GM18868 (cell line): ENCODE results near the gene FGR.
"Not testable (repeated sequence)": the region's sequence is repeated elsewhere in the genome, so short reads cannot be mapped to it uniquely, and the experiment has no call there.

Experiments
- ATAC-seq: cut with Tn5 transposase; IDR thresholded peaks from one replicate; pipeline ENCODE4 v1.9.1; 2021; ENCODE audit warnings: mild to moderate bottlenecking, moderate library complexity; ENCODE audit not compliant: unreplicated experiment

Gene FGR

DNA sequence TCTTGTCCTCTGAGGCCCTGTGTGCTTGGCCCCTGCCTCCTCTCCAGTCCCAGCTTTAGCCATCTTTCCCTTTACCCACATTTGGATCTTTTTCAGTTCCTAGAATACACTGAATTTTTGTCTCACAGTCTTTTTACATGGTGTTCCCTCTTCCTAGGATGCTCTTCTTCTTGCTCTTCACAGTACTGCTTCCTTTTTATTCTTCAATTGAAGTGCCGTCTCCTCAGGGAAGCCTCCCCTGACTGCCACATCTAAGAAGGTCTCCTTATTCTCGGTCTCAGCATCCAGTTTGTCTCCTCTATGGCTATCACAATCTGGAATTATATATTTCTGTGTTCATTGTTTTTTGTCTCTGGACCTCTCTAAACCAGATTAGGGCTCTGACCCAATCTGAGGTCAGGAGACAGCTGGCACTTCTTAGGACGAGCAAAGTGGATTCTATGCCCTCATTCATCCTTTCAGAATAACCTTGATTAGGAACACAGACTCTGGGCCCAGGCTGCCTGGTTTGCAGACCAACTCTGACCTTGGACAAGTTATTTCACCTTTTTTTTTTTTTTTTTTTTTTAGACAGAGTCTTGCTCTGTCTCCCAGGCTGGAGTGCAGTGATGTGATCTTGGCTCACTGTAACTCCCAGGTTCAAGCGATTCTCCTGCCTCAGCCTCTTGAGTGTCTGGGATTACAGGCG is 3.2 kb upstream of the FGR start:
- ATAC-seq, result no peak

DNA sequence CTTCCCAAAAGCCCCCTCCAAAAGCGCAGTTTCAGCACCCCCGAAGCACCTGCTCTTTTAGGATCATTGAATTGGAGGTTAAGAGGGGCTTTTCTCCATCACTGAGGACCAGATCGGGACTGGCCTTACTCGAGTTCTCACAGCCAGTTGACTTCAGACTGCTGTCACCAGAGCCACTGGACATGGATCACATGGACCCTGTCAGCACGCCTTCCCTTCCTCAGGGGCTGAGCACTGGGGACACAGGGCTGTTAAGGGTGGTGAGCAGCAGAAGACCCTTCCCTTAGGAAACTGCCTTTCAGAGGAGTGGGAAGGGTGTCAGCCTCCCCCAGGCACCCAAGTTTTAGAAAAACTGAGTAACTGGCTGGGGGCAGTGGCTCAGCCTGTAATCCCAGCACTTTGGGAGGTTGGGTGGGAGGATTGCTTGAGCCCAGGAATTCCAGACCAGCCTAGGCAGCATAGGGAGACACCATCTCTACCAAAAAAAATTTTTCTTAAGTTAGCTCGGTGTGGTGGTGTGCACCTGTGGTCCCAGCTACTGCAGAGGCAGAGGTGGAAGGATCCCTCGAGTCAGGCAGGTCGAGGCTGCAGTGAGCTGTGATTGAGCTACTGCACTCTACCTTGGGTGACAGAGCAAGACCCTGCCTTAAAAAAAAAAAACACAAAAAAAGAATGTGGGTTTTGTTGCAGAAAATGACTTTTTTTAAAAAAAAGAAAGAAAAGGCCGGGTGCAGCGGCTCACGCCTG is 584 bp upstream of the FGR start:
- no peak for ATAC-seq

DNA sequence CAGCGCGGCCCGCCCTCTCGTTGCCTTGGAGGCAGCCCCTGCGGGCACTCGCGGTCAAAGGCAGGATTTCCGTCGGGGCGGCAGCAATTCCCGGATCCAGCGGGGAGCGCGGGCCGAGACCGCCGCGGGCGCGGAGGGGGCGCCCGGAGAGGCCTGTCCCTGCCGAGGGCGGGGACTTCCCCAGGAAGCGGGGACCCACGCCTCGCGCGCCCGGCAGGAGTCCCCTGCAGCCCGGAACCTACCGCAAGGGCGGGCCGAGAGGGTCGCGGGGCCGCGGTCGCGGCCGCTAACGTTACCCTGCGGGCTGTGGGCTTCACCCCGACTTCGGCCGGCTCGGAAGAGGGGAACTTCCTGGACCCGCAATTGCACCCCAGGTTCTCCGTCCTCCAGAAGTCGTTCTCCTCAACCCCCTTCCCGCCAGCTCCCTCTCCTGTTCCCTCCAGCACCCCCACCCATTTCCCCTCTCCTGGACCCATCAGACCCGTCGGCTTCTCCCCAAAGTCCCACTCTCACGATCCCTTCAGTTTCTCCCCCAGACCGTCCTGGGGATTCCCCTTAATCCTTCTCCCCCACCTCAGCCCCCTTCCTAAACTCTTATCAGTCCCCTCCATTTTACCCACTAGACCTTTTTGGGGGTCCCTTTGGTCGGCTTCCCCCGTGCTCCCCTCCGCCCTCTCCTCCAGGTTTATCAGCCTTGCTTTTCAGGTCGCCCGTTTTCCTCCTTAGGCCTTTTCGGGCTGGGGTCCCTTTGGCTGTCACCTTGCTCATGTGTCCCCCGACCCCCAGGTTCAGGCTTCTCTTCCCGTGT is 604 bp downstream of the FGR start:
- no peak for ATAC-seq

DNA sequence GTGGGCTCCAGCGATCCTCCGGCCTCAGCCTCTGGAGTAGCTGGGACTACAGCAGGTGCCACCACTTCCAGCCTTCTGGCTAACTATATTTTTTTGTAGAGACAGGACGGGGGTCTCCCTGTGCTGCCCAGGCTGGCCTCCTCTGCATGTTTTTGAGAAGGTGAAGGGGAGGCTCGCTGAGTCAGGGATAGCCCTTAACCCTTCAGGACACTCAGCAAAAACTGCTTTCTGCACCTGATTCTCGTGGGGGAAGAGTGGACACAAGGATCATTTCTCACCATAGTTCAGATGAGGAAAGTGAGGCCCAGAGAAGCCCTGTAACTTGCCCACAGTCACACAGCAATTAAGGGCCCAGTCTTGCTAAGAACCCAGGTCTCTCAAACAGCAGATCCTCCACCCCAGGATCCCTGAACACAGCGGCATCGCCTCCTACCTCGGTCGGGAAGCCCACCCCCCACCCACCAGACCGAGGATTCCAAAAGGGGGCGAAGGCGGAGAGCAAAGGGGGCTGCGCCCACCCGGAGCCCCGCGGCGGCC is 1.3 kb downstream of the FGR start:
- no peak for ATAC-seq

DNA sequence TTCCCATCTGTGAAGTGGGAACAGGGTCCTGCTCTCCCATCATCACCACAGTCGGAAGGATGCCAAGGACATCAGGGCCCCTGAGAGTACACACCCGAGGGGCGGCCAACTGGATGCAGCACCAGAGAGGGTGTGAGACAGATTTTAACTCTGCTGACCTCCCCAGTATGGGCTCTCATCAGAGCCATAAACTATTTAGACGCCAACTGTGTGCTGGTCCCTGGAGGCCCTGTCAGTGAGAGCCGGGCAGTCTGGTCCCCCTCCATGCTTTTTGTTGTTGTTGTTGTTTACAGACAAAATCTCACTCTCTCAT is 1.7 kb downstream of the FGR start:
- no peak for ATAC-seq

DNA sequence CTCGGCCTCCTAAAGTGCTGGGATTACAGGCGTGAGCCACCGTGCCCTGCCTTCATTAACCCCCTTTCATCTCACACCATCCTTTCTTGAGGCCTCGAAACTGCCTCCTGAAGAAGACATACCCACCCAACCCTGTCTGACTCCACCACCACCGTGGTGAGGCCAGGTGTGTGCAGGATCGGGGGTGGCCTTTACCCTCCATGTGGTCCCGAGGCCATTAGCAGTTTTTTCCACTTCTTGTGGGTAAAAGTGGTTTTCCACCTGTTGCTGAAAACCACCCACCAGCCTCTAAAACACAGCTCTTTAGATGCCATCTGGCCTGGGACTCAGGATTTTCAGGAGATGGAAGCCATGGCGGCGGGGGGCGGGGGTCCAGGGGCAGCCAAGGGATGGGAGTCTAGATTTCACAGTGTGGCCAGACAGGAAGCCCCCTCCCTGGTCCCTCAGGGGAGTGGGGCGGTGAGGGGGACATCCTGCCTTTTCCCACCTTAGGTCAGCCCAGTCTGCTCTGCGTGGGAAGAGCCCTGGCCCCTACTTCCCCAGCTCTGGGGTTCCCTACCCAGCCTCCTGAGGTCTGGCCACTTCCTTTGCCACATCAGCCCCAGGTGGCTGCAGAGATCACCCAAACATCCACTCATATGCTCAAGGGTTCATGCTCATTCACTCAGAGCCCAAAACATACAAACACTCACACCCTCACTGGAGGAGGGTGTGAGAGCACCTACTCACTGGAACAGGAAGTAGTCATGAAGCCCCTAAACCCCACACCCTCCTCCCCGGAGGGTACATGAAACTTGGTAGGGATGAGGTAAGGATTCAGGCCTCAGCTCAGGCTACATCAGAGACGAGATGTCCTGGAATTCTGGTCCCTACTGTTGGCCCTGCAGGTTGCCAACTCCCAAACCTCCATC is 2.3 kb downstream of the FGR start:
- ATAC-seq, result peak; percentile 47

DNA sequence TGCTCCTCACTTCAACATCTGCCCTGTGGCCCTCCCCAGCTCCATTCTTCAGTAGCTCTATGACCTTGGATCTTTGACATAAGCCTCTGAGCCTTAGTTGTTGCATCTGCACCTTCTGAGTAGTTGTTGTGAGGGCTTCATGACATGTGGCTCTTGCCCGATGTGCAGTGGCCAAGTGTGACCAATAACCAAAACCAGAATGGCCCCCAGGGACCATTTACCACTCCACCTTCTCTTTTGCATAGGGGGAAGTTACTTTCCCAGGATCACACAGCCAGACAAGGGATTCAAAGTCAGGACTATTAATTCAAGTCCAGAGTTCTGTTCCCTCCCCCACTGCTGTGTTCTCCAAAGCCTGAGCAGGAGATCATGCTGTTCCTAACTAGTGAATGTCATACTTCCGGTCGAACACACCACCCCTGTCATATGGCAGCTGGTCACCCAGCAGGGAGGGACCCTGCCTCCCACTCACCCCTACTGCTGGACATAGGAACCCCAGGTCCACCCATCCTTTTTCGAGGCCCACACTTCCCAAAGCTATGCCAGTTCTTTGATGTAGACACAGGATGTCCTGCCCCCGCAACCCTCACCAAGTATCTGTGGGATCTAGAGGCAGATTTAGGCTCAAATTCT is 4.0 kb downstream of the FGR start:
- no peak for ATAC-seq

DNA sequence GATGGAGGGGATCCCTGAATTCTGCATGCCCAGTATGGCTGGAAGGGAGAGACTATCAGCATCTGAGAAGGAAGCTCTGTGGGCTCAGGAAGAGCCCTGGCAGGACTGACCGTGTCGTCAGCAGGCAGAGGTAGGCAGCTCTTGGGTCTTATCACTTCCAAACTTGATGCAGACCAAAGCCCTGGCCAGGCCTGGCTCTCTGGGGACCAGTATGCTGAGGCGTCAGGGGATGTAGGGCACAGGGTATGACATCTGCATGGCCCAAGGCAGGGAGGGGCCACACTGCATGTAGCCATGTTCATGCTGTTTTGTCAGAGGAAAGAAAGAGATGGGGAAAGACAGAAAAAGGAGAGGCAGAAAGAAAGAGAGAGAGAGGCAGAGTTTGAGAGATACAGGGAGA is 6.3 kb downstream of the FGR start:
- ATAC-seq, result no peak

DNA sequence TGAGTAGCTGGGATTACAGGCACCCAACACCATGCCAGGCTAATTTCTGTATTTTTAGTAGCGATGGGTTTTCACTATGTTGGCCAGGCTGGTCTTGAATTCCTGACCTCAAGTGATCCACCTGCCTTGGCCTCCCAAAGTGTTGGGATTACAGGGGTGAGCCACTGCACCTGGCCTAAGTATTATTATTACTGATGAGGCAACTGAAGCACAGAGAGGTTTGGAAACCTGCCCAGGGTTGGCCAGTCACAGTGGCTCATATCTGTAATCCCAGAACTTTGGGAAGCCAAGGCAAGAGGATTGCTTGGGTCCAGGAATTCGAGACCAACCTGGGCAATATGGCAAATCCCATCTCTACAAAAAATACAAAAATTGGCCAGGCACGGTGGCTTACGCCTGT is 7.3 kb downstream of the FGR start:
- ATAC-seq, result not testable (repeated sequence)

DNA sequence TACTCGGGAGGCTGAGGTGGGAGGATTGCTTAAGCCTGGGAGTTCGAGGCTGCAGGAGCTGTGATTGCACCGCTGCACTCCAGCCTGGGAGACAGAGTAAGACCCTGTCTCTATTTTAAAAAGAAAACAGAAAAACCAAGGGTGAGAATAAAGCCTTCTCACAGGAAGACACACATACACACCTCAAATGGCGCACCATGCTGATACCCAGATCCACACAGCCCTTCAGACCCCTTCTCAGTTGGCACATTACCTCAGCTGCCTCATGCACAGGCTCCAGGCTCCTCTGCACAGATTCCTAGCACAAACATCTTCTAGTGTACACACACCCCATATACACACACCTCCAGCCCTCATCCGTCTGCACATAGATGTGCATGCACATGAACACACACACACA is 7.9 kb downstream of the FGR start:
- ATAC-seq, result no peak

DNA sequence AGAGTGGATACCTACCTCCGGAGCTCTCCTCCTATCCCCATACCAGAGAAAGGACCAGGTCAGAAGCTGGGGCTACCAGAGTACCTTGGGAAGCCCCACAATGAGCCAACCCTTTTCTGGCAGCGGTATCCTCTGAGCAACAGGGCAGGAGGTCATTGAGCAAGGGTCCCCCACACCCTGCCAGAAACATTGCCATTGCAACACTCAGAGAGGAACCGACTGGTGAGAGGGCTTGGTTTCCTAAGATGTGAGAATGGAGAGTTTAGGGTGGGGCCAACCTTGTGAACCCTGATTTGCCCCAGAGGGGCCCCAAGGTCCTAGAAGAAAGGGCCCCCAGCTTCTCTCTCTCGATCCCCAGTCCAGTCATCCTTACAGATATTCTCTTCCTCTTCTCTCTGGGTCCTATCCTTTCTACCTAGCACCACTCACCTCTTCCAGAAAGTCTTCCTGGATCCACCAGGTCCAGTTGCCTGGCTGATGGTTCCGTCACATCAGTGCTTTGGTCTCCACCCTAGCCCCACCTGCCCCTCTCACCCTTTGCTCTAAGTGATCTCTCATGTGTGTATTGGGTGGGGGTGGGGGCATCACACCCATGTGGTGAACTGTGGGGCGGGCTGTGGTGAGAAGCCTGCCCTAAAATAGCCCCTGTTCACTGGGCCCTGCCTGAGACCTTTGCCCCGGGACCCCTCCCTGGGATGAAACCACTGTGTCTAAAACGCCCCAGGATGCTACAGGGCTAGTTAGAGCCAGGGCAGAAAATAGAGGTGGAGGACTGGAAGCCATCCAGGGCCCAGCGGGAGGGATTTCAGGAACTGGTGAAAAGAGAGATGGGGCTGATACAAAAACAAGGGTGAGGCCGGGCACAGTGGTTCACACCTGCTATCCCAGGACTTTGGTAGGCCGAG is 8.7 kb downstream of the FGR start:
- no peak for ATAC-seq

DNA sequence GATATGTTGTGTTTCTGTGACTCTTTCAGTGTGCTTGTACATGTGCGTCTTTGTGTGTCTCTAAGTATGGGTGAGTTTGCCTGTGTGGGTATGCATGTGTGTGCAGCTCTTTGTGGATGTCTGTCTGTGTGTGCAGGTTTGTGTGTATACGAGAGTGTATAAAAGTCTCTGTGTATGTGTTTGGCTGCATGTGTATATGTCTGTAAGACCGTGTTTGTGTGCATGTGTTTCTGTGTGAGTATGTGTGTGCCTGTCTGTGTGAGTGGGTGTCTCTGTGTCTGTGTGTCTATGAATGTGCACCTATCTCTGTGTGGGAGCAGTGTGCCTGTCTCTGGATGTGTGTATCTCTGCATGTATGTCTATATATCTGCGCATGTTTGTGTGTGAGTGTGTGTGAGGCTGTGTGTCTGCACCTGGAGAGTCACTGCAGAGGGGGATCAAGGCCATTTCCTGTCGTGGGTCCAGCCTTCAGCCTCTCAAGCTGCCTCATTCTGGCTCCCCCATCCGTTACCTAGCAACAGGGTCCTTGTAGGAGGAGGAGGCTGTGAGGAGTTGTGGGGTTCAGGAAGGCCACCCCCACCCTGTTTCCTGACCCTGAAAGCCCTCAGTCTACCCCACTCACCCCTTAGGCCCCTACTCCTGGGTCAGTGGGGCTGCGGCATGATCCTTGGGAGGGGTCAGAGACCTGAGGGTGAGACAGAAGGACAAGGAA is 10.4 kb downstream of the FGR start:
- ATAC-seq, result no peak

DNA sequence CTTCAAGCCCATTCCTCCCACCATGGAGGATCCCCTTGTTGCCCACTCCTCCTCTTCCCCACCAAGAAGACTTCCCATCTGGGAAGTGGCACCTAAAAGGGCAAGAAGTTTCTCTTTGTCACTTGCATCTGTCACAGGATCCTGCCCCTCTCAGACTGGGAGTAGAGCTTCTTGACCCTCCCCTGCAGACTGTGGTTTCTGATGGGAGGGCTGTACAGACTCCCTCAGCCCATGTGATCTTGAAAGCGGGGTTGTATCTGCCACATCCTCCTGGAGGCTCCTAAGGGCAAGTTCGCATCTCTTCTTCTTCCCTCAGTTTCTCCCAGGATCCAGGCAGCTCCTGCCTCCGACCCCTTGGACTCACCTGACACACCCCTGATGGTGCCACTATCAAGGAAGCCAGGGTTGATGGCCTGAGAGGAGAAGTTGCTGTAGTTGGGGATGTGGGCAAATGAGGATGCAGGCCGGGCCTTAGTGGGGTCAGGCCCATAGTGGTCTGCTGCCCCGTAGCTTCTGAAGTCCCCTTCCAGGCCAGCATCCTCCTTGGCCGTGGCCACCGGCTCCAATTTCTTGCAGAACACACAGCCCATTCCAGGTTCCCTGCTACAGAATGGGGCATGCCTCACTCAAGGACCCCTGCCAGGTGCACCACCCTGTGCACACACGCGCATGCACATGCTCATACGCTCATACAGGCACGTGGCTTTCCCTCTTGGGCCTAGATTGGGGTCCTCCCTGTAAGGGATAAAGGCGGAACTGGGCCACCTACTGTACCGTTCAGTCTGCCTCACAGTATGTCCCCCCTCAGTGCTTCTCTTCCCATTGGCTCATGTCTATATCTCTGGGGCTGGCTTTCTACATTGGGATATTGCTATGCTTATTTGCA is 11.4 kb downstream of the FGR start:
- no peak for ATAC-seq

DNA sequence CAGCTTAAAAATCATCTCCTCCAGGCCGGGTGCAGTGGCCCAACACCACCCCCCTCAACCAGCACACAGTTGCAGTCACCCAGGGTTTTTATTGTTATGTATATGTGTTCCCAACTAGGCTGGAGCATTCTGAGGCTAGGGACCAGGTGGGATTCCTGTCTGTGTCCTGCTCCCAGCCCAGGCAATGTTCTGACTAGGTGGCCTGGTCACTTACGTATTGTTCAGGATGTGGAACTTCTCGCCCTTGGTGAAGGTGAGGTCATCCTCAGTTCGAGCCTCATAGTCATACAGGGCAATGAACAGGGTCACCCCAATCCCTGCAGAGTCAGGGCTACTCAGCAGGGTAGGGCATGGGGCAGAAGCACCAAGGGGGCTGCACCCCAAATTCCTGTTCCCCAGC is 12.2 kb downstream of the FGR start:
- ATAC-seq, result no peak

DNA sequence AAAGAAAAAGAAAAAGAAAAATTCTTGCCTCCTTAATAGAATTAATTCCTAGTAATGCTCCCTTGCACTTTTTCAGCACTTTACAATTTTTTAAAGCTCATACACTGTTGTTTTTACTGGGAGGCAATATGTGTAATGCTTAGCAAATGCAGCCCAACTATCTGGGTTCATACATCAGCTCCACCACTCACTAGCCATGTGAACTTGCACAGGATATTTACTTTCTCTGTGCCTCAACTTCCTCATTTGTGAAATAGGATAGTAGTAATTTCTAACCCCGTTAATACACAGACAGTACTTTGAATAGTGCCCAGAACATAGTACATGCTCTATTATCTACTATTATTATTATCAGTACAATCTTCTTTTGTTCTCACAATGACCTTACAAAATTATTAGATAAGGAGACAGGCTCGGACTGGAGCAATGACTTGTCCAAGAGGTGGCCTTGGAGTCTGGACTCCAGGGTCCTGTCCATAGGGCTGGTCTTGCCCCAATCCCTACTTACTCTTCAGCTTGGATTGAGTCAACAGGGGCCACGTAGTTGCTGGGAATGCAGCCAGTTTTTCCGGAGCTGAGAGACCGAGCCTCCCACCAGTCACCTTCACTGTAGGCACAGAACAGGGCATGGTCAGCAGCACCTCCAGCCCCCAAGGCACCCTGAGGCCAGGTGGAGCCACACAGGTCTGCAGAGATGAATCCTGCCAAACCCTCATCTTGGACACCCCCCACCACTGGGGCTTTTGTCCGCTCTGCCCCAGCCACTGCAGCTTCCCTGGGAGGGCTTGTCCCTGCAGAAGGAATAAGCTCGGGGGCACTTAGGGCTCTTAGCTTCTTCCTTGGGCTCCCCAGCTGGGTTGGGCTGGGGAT is 13.7 kb downstream of the FGR start:
- no peak for ATAC-seq

DNA sequence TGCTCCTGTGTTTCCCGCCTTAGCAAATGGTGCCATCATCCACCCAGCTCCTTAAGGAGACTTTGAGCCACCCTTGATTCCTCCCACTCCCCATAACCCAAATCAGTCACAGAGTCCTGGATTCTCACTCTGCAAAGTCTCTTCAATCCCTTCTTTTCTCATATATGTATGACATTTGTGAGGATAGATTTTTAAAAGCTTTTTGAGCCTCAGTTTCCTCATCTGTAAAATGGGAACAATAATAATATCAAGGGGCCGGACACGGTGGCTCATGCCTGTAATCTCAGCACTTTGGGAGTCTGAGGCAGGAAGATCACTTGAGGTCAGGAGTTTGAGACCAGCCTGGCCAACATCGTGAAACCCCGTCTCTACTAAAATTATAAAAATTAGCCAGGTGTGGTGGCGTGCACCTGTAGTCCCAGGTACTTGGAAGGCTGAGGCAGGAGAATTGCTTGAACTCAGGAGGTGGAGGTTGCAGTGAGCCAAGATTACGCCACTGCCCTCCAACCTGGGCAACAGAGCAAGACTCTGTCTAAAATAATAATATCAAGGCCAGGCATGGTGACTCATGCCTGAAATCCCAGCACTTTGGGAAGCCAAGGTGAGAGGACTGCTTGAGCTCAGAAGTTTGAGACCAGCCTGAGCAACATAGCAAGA is 15.1 kb downstream of the FGR start:
- ATAC-seq, result not testable (repeated sequence)
